IMR-90 (cell line): ENCODE data around the gene MAGI1. TPM values are rescaled to one million over a fixed set of nuclear protein-coding genes. Genes with fewer than 3 reads are reported as not detected.

Experiments used
- ATAC-seq: fragments of 200-7000 bp; cut with Tn5 transposase; 2 replicates; pipeline ENCODE4 v1.9.1; 2020; ENCODE audit warnings: low read depth, mild to moderate bottlenecking, moderate library complexity
- BruUV-seq: library from RNA; stranded (reverse); fragments of 400-500 nt; replicated peaks from 2 replicates; lab custom pipeline; 2021; lab: Mats Ljungman, UMichigan
- CTCF ChIA-PET: fragments of 300-600 bp; formaldehyde crosslinking; extraction: SDS; loops from one replicate; lab custom pipeline; 2021; ENCODE audit warnings: antibody characterized with exemption; lab: Yijun Ruan, JAX
- POLR2A ChIA-PET: fragments of 300-600 bp; sonication (Branson Sonifier 250); formaldehyde crosslinking; loops from one replicate; lab custom pipeline; 2022; ENCODE audit warnings: antibody characterized with exemption; ENCODE audit not compliant: unreplicated experiment; lab: Charles Lee
- DNase-seq: peaks from one replicate; pipeline ENCODE4 v3.0.0; 2013
- H2AFZ ChIP-seq: replicated peaks from 2 replicates; pipeline ENCODE3; 2013; ENCODE audit warnings: low read length, mild to moderate bottlenecking; ENCODE audit not compliant: poor library complexity
- H2AK5ac ChIP-seq: 2 replicates; pipeline ENCODE4 v1.6.1; 2013; ENCODE audit warnings: low read depth, low read length, inconsistent platforms
- H2AK9ac ChIP-seq: replicated peaks from 2 replicates; pipeline ENCODE3; 2013; ENCODE audit warnings: mild to moderate bottlenecking, low read depth, low read length, moderate library complexity; ENCODE audit not compliant: poor library complexity
- H2BK120ac ChIP-seq: 2 replicates; pipeline ENCODE4 v1.6.1; 2013; ENCODE audit warnings: low read depth, low read length, inconsistent platforms
- H2BK15ac ChIP-seq: 3 replicates; pipeline ENCODE4 v1.6.1; 2013; ENCODE audit warnings: low read depth, low read length, inconsistent platforms
- H2BK20ac ChIP-seq: 2 replicates; pipeline ENCODE4 v1.6.1; 2013; ENCODE audit warnings: low read depth, mild to moderate bottlenecking, inconsistent platforms, low read length, moderate library complexity
- H2BK5ac ChIP-seq: 2 replicates; pipeline ENCODE4 v1.6.1; 2013; ENCODE audit warnings: mild to moderate bottlenecking, low read depth, low read length, inconsistent platforms; ENCODE audit not compliant: poor library complexity, severe bottlenecking
- H3K14ac ChIP-seq: replicated peaks from 2 replicates; pipeline ENCODE4 v1.6.1; 2013; ENCODE audit warnings: low read depth, low read length, inconsistent platforms
- H3K18ac ChIP-seq: 2 replicates; pipeline ENCODE4 v1.6.1; 2013; ENCODE audit warnings: low read depth, low read length, control low read depth
- H3K23ac ChIP-seq: 2 replicates; pipeline ENCODE4 v1.6.1; 2013; ENCODE audit warnings: low read depth, low read length, inconsistent platforms
- H3K27ac ChIP-seq: 2 replicates; pipeline ENCODE4 v1.5.1; 2013; ENCODE audit warnings: mild to moderate bottlenecking, control low read depth, low read length; ENCODE audit not compliant: insufficient read depth
- H3K27me3 ChIP-seq: 2 replicates; pipeline ENCODE4 v1.6.1; 2013; ENCODE audit warnings: low read length; ENCODE audit not compliant: control insufficient read depth, insufficient read depth
- H3K36me3 ChIP-seq: 2 replicates; pipeline ENCODE4 v1.6.1; 2013; ENCODE audit warnings: low read length, mixed read lengths; ENCODE audit not compliant: control insufficient read depth, insufficient read depth
- H3K4ac ChIP-seq: 2 replicates; pipeline ENCODE4 v1.6.1; 2013; ENCODE audit warnings: low read depth, low read length, inconsistent platforms
- H3K4me1 ChIP-seq: 2 replicates; pipeline ENCODE4 v1.6.1; 2013; ENCODE audit warnings: low read length, mixed read lengths; ENCODE audit not compliant: control insufficient read depth, insufficient read depth
- H3K4me2 ChIP-seq: 2 replicates; pipeline ENCODE4 v1.6.1; 2013; ENCODE audit warnings: low read depth, mild to moderate bottlenecking, control low read depth, low read length, moderate library complexity
- H3K4me3 ChIP-seq: 2 replicates; pipeline ENCODE4 v1.5.1; 2013; ENCODE audit warnings: low read depth, mild to moderate bottlenecking, control low read depth, low read length, moderate library complexity; ENCODE audit not compliant: insufficient read depth
- H3K56ac ChIP-seq: 2 replicates; pipeline ENCODE4 v1.6.1; 2013; ENCODE audit warnings: low read length, inconsistent platforms; ENCODE audit not compliant: insufficient read depth; ENCODE audit errors: extremely low read depth
- H3K79me1 ChIP-seq, 2 experiments: 2 replicates each; pipeline ENCODE4 v1.6.1; 2013; ENCODE audit warnings: low read length in 2 of 2, inconsistent platforms in 1 of 2, low read depth in 1 of 2
- H3K9ac ChIP-seq: 2 replicates; pipeline ENCODE4 v1.6.1; 2013; ENCODE audit warnings: low read depth, low read length, control low read depth
- H3K9me1 ChIP-seq: 2 replicates; pipeline ENCODE4 v1.6.1; 2013; ENCODE audit warnings: low read length, inconsistent platforms; ENCODE audit not compliant: insufficient read depth
- H3K9me3 ChIP-seq: 2 replicates; pipeline ENCODE4 v1.6.1; 2013; ENCODE audit warnings: low read length; ENCODE audit not compliant: control insufficient read depth, insufficient read depth
- H4K20me1 ChIP-seq: 2 replicates; pipeline ENCODE4 v1.6.1; 2013; ENCODE audit warnings: low read length, inconsistent platforms; ENCODE audit not compliant: insufficient read depth
- H4K5ac ChIP-seq: 2 replicates; pipeline ENCODE4 v1.6.1; 2013; ENCODE audit warnings: mild to moderate bottlenecking, low read depth, low read length, control low read depth
- H4K8ac ChIP-seq, 2 experiments: 2 replicates each; pipeline ENCODE4 v1.6.1; 2013; ENCODE audit warnings: low read depth in 2 of 2, low read length in 2 of 2, control low read depth in 1 of 2, inconsistent platforms in 1 of 2
- H4K91ac ChIP-seq: 2 replicates; pipeline ENCODE4 v1.6.1; 2013; ENCODE audit warnings: low read depth, low read length, inconsistent platforms; ENCODE audit not compliant: insufficient read depth
- BHLHE40 ChIP-seq: fragments of 150-350 bp; IDR thresholded peaks from 2 replicates; pipeline ENCODE4 v1.6.1; 2016; ENCODE audit warnings: mild to moderate bottlenecking, low read depth, low read length
- CHD1 ChIP-seq: IDR thresholded peaks from 2 replicates; pipeline ENCODE4 v1.6.1; 2012; ENCODE audit warnings: low read depth, low read length, improper control_type of control experiment
- CTCF ChIP-seq: conservative IDR thresholded peaks from 2 replicates; pipeline ENCODE4 v1.5.1; 2012; ENCODE audit warnings: mild to moderate bottlenecking, low read depth, low read length, improper control_type of control experiment
- FOS ChIP-seq: fragments of 150-350 bp; IDR thresholded peaks from 2 replicates; pipeline ENCODE4 v1.6.1; 2016; ENCODE audit warnings: low read depth, low read length
- MAFK ChIP-seq: IDR thresholded peaks from 2 replicates; pipeline ENCODE4 v1.6.1; 2012; ENCODE audit warnings: low read depth, low read length, improper control_type of control experiment
- MAZ ChIP-seq: IDR thresholded peaks from 2 replicates; pipeline ENCODE4 v1.6.1; 2012; ENCODE audit warnings: low read depth, mild to moderate bottlenecking, low read length, improper control_type of control experiment, moderate library complexity, borderline replicate concordance
- MXI1 ChIP-seq: IDR thresholded peaks from 2 replicates; pipeline ENCODE4 v1.6.1; 2012; ENCODE audit warnings: low read depth, mild to moderate bottlenecking, low read length, moderate library complexity, borderline replicate concordance
- NFE2L2 ChIP-seq: fragments of 150-350 bp; IDR thresholded peaks from 2 replicates; pipeline ENCODE4 v1.6.1; 2016; ENCODE audit warnings: low read depth, mild to moderate bottlenecking, low read length
- POLR2A ChIP-seq: IDR thresholded peaks from 2 replicates; pipeline ENCODE4 v1.6.1; 2012; ENCODE audit warnings: mild to moderate bottlenecking, low read depth, low read length
- RCOR1 ChIP-seq: IDR thresholded peaks from 2 replicates; pipeline ENCODE4 v1.6.1; 2012; ENCODE audit warnings: mild to moderate bottlenecking, low read length, improper control_type of control experiment; ENCODE audit not compliant: insufficient replicate concordance
- RFX5 ChIP-seq: IDR thresholded peaks from 2 replicates; pipeline ENCODE4 v1.8.0; 2012; ENCODE audit warnings: low read depth, mild to moderate bottlenecking, low read length, moderate library complexity
- SMC3 ChIP-seq: fragments of 150-350 bp; IDR thresholded peaks from 2 replicates; pipeline ENCODE4 v1.6.1; 2016; ENCODE audit warnings: low read depth, mild to moderate bottlenecking, antibody characterized with exemption, low read length, moderate library complexity
- WGBS, 2 experiments: methylation state at CpG; one replicate each; pipeline versions ENCODE4 v1.1.5 to v1.1.7; 2013; ENCODE audit warnings: missing lambda C conversion rate in 2 of 2; ENCODE audit not compliant: insufficient read length in 1 of 2; ENCODE audit errors: extremely low coverage in 2 of 2; 5-methylcytosine and 5-hydroxymethylcytosine counted together
- dilution Hi-C: fragments of 300-500 bp; cut with HindIII; formaldehyde crosslinking; loops from one replicate; pipeline ENCODE4 v1.14.3; 2018; ENCODE audit warnings: low sequenced_read_pairs; ENCODE audit not compliant: unreplicated experiment
- in situ Hi-C: fragments of 300-500 bp; cut with MboI; formaldehyde crosslinking; loops from 3 replicates; pipeline ENCODE4 v1.14.3; 2019; ENCODE audit warnings: low sequenced_read_pairs, inconsistent platforms, mixed read lengths
- intact Hi-C: fragments of 100-400 bp; cut with micrococcal nuclease; formaldehyde crosslinking; loops from 2 replicates; pipeline ENCODE4 v1.10.0; 2022
- polyA plus RNA-seq, 3 experiments: library from polyadenylated mRNA; depleted of rRNA; stranded (reverse); fragments of >200 nt; gene quantifications; 2 replicates each; pipeline ENCODE4 v1.2.3, GENCODE V29; 2012; ENCODE audit warnings: low replicate concordance in 1 of 3
- total RNA-seq: library from RNA; depleted of rRNA; stranded (reverse); fragments of >200 nt; gene quantifications from 2 replicates; pipeline ENCODE4 v1.2.3, GENCODE V29; 2012
- TF ChIP-seq, protein P1 (sequence below): fragments of 150-350 bp; IDR thresholded peaks from 2 replicates; pipeline ENCODE4 v1.6.1; 2017; ENCODE audit warnings: mild to moderate bottlenecking, antibody characterized with exemption, low read length, low read depth
- TF ChIP-seq, protein P2 (sequence below): fragments of 150-350 bp; IDR thresholded peaks from 2 replicates; pipeline ENCODE4 v1.6.1; 2016; ENCODE audit warnings: low read depth, mild to moderate bottlenecking, low read length, moderate library complexity, borderline replicate concordance

Gene MAGI1
- total and polyA plus RNA-seq, 2 of the 4 experiments (the other 2 are of a cell fraction) = 14.5 to 24.2 TPM

- TF ChIP-seq, protein P1, sequence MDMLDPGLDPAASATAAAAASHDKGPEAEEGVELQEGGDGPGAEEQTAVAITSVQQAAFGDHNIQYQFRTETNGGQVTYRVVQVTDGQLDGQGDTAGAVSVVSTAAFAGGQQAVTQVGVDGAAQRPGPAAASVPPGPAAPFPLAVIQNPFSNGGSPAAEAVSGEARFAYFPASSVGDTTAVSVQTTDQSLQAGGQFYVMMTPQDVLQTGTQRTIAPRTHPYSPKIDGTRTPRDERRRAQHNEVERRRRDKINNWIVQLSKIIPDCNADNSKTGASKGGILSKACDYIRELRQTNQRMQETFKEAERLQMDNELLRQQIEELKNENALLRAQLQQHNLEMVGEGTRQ = no peak
- TF ChIP-seq MAFK (no peak), NFE2L2 (no peak), CTCF (no peak), POLR2A (no peak), MAZ (no peak), BHLHE40 (no peak), SMC3 (no peak), RCOR1 (no peak), MXI1 (no peak), CHD1 (no peak), RFX5 (no peak), FOS (no peak)
- TF ChIP-seq, protein P2, sequence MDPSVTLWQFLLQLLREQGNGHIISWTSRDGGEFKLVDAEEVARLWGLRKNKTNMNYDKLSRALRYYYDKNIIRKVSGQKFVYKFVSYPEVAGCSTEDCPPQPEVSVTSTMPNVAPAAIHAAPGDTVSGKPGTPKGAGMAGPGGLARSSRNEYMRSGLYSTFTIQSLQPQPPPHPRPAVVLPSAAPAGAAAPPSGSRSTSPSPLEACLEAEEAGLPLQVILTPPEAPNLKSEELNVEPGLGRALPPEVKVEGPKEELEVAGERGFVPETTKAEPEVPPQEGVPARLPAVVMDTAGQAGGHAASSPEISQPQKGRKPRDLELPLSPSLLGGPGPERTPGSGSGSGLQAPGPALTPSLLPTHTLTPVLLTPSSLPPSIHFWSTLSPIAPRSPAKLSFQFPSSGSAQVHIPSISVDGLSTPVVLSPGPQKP = no peak
- Histone ChIP-seq H4K8ac (no peak overlapping the region), H3K36me3 (no peaks in the 10 kb centered on the region), H4K91ac (no peak overlapping the region), H3K18ac (no peak overlapping the region), H3K56ac (no peak overlapping the region), H3K9me1 (no peaks in the 10 kb centered on the region), H2AK5ac (no peak overlapping the region), H3K27me3 (no peaks in the 10 kb centered on the region), H2AK9ac (no peak overlapping the region), H3K4me1 (no peaks in the 10 kb centered on the region), H2BK15ac (no peak overlapping the region), H3K27ac (no peak overlapping the region), H3K4ac (no peak overlapping the region), H3K23ac (no peak overlapping the region), H4K5ac (no peak overlapping the region), H2AFZ (no peak overlapping the region), H3K4me3 (no peak overlapping the region), H3K9me3 (no peaks in the 10 kb centered on the region), H2BK120ac (no peak overlapping the region), H4K20me1 (peaks cover 4% of the 10 kb centered on the region; the same call in 1 of the 2 replicates), H3K9ac (no peak overlapping the region), H2BK5ac (no peak overlapping the region), H2BK20ac (no peak overlapping the region), H3K79me1 (peaks cover 11 to 31% of the 10 kb centered on the region in 2 experiments; a peak in 3 of 4 replicates), H3K14ac (no peak overlapping the region), H3K4me2 (no peak overlapping the region)
- WGBS, 2 experiments = 100% methylated on average over 1 of the region's 3 CpGs; no CpG with 5 or more reads in 1 of the 2 experiments
- DNase-seq = no peak
- intact Hi-C loops = no loop called here
- in situ Hi-C loops = loop anchor here (5.0 to 25.0 kb wide), 3 partner anchors 313 to 1203 kb away; no protein-coding TSS in a partner anchor
- CTCF ChIA-PET = interaction anchor here (0.7 to 1.3 kb wide), 2 partner anchors 10 to 11 kb away, joined by 3 to 4 read pairs; no protein-coding TSS in a partner anchor
- ATAC-seq = no peak
- BruUV-seq = no TSS peak
- POLR2A ChIA-PET = no interaction called here
- dilution Hi-C loops = no loop called here
These were observed 298.7 kb downstream of the MAGI1 start for GRCh38 chr3:65739901-65740541.
